NCI-H82 (cell line): Measurements from ENCODE around the gene C15orf39.
"Not testable (repeated sequence)": the region's sequence is repeated elsewhere in the genome, so short reads cannot be mapped to it uniquely, and the experiment has no call there.

ENCODE experiments used
- DNase-seq: peaks from one replicate; lab custom pipeline; 2025; lab: John Stamatoyannopoulos, UW

C15orf39 gene

DNA sequence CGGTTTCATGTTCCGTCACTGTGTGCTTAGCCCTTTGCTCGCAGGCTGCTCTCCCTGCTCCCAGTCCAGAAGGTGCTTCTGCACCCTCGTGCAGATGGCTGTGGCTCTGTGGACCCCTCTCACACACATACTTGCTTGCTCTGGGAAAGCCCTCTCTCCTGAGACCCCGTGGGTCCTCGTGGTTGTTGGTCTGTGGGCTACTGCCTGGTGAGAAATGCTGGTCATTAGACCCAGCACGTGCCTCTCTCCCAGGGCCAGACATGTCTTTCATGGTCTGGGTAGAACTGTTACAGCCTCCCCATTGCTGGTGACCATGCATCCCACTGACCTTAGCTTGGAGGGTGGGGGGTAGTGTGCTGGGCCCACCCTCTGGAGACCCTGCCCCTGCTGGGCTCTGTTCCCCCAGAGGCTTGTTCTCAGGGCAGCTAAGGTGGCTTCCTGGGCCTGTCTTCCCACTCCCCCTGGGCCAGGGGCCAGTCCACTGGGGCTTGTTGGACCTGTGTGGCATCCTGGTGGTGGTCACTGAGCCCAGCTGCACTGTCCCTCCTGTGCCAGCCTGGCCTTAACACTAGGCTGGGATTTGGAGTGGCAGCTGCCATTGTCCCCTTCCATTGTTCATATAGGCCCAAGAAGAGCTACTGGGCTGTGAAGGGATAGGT is 10.6 kb downstream of the C15orf39 start:
- DNase-seq = no peak

DNA sequence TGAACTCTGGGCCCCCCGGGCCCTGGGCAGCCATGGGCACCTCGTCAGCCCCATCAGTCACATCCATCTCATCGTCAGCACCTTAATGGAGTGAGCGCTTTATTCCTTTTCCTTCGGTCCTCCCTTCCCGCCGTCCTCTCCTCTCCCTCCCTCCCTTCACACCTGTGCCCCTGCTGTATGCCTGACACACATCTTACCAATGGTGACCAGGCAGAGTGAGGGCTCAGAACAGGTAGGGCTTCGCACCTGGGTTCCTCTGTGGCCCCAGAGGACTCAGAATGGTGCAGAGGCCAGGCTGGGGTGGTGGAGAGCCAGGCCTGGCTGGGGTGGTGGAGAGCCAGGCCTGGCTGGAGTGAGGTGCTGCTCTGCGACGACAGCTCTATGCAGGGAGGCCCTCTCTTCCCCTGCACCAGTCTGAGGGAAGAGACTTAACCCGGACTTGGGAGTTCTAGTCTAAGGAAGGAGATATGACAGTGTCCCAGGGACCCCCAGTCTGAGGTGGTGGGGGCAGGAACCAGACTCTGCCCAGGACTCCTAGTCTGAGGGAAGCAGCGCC is 11.6 kb downstream of the C15orf39 start:
- no peak for DNase-seq

DNA sequence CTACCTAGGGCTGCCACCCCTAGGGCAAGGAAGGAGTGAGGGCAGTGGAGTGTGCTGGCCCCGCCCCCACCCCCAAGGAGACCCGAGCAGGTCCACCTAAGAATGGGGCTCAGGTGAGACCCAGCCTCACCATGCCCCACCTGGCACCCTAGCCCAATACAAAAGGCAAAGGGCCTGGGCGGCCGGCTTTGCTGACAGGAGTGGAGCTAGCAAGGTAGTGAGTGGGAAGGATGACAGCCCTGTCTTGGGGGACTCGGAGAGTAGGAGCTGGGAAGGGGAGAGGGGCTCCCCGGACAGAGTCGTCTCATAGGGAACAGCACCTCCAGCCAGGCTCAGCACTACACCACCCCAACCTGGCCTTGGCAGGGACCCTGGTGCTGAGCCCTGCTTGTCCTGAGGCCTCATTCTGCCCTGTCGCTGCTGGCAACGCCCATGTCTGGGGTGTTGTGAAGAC is 12.1 kb downstream of the C15orf39 start:
- DNase-seq = peak; percentile 33

- peak; percentile 33 for DNase-seq
Measured at GRCh38 chr15:75214293-75215096, 12.8 kb downstream of the C15orf39 start.

DNA sequence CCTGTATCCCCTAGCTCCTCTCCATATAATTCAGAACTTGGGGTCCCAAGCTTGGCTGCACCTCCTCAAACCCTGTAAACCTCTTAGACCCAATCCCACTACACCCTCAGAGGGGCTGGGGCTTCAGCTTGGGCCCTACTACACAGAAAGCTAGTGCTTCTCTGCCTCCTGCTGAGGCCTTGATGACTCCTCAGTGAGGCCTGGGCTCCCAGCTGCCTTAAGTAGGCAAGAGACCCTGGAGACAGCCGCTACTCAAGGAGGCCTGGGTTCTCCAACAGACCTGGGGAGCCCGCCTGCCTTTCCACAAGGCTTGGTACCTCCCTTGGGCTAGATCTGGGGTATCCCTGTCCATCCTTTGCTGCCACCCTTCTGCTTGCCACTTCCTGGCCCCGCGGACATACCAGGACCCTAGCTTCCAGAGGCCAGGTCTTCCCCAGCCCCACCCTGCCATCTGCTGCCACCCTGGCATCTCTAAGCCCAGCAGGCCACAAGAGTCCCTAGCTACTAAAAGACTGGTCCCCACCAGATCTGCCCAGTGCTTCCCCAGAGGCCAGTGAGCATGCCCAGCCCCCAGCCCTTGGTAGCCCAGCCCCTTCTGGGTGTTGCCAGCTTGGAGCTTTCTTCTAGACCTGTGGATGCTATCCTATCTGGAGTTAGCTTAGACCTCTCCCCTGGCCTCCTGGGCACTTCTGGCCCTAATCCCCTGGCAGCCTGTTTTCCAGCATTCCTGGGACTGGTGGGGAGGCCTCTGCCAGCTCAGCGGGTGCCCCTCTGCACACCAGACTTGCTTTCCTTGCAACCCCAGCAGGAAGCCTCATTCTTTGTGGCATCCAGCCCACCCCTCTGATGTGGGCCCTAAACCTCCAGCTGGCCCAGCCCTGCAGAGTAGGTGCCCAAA is 13.7 kb downstream of the C15orf39 start:
- DNase-seq = peak; percentile 57

GRCh38 chr15:75217012-75217411 is 15.3 kb downstream of the C15orf39 start:
- no peak for DNase-seq

GRCh38 chr15:75217574-75217973 is 15.9 kb downstream of the C15orf39 start:
- DNase-seq = not testable (repeated sequence)

GRCh38 chr15:75219507-75219929 is 17.8 kb downstream of the C15orf39 start:
- DNase-seq = not testable (repeated sequence)

DNA sequence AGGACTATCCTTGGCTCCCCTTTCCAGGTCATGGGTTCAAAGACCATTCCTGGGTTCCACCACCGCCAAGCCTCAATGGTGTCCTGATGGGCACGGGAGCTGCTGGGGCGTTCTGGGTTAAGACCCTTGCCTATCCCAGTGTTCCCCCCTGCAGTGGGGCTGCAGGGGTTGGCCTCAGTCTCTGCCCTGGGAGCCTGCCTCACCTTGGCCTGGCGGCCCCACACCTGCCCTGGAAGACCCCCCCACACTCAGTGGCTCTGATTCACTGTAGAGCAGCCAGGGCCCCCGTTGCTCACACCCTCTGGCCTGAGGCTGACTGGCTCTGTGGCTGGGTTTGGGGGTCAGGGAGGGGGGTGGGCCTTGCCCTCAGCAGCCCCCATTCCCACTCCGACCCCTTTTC is 22.0 kb downstream of the C15orf39 start:
- DNase-seq = no peak

GRCh38 chr15:75224281-75224680 is 22.6 kb downstream of the C15orf39 start:
- no peak for DNase-seq

- not testable (repeated sequence) for DNase-seq
Measured at GRCh38 chr15:75225102-75225836, 23.6 kb downstream of the C15orf39 start.

- no peak for DNase-seq
Measured at GRCh38 chr15:75225951-75226732, 24.5 kb downstream of the C15orf39 start.

- not testable (repeated sequence) for DNase-seq
Measured at GRCh38 chr15:75227112-75227511, 25.4 kb downstream of the C15orf39 start.

GRCh38 chr15:75227663-75228280 is 26.1 kb downstream of the C15orf39 start:
- no peak for DNase-seq

- no peak for DNase-seq
Measured at GRCh38 chr15:75228787-75229186, 27.1 kb downstream of the C15orf39 start.

GRCh38 chr15:75229191-75230015 is 27.7 kb downstream of the C15orf39 start:
- DNase-seq = no peak

- DNase-seq = no peak
Measured at GRCh38 chr15:75230016-75230343, 28.3 kb downstream of the C15orf39 start.

- DNase-seq = no peak
Measured at GRCh38 chr15:75230551-75231371, 29.1 kb downstream of the C15orf39 start.
